Fibroblast of the aortic adventitia (primary cell): ENCODE data around the gene CBFA2T3. TPM values are rescaled to one million over a fixed set of nuclear protein-coding genes. Genes with fewer than 3 reads are reported as not detected.

Source experiments
- DNase-seq: peaks from one replicate; pipeline ENCODE4 v3.0.0-alpha.2; 2010; ENCODE audit warnings: low read depth
- H3K4me3 ChIP-seq: 2 replicates; pipeline ENCODE4 v1.5.1; 2011; ENCODE audit warnings: low read depth, mild to moderate bottlenecking, control low read depth, low read length, moderate library complexity
- CTCF ChIP-seq: IDR thresholded peaks from 2 replicates; pipeline ENCODE4 v1.5.1; 2011; ENCODE audit warnings: mild to moderate bottlenecking, low read length, control low read depth, inconsistent platforms; ENCODE audit not compliant: insufficient read depth
- total RNA-seq: library from RNA; depleted of rRNA; stranded (reverse); fragments of >200 nt; gene quantifications from 2 replicates; pipeline ENCODE4 v1.2.3, GENCODE V29; 2012; ENCODE audit warnings: low replicate concordance

Gene CBFA2T3
- total RNA-seq, 1 donor = not detected

DNA sequence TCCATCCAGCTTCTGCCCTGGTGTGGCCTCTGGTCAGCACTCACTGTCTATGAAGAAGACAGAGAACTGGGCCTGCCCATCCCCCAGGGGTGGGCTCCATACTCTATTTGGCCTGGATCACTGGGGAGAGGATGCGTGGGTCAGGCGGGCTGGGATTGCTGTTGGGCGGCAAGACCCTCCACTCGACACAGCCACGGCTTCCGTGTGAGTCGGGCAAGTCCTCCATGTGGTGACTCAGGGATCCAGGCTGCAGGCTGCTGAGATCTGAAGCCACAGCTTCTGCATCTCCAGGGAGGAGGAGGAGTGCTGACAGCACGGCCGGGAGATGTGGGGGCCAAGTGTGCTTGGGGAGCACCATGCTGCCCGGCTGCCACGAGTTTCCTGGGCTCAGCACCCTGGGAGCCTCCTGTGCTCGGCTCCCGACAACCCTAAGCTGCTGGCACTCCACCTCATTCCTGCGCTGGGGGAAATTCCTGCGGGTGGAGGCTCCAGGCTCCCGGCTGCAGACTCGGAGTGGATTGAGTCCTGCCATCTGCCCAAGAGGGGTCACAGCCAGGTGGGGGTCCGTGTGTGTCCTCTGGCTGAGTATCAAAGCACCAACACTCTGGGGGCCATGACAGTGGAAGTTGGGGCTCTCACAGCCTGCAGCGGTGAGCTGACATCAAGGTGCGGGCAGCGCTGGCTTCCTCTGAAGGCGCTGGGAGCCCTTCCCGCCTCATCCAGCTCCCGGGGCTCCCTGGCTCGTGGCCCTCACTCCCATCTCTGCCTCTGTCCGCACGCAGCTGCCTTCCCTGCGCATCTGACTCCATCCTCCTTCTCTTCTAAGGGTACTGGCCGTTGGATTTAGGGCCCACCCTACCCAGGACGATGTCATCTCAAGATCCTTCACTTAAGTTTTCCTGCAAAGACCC lies 24.4 kb upstream of the CBFA2T3 start:
- no peak overlapping the region for H3K4me3 ChIP-seq
- TF ChIP-seq CTCF = no peak
- no peak for DNase-seq

- TF ChIP-seq CTCF = no peak
- no peak overlapping the region for H3K4me3 ChIP-seq
- no peak for DNase-seq
Measured at GRCh38 chr16:89000207-89000959, 23.4 kb upstream of the CBFA2T3 start.

DNA sequence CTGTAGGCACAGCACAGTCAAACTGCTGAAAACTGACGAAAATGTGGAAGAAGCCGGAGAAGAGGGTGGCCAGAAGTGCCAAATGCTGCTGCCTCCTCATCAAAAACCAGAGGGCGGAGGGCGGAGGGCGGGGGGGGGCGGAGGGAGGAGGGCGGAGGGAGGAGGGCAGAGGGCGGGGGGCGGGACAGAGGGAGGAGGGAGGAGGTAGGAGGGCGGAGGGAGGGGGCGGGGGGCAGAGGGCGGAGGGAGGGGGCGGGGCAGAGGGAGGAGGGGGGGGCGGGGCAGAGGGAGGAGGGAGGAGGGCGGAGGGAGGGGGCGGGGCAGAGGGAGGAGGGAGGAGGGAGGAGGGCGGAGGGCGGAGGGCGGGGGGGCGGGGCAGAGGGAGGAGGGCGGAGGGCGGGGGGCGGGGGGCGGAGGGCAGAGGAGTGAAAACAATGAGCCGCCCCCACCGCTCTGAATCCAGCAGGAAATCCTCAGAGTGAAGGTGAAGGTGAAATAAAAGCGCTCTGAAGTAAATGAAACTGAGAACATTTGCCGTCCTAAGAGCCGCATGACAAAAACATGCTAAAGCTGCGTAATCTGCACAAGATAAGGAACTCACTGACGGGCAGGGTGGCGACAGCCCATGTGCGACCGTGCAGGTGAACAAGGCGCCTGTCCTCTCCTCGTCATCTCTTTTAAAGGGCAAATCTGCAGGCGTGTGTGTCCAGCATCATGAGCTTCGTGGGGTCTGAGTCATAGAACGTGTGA lies 22.6 kb upstream of the CBFA2T3 start:
- no peak for TF ChIP-seq CTCF
- no peak overlapping the region for H3K4me3 ChIP-seq
- no peak for DNase-seq

DNA sequence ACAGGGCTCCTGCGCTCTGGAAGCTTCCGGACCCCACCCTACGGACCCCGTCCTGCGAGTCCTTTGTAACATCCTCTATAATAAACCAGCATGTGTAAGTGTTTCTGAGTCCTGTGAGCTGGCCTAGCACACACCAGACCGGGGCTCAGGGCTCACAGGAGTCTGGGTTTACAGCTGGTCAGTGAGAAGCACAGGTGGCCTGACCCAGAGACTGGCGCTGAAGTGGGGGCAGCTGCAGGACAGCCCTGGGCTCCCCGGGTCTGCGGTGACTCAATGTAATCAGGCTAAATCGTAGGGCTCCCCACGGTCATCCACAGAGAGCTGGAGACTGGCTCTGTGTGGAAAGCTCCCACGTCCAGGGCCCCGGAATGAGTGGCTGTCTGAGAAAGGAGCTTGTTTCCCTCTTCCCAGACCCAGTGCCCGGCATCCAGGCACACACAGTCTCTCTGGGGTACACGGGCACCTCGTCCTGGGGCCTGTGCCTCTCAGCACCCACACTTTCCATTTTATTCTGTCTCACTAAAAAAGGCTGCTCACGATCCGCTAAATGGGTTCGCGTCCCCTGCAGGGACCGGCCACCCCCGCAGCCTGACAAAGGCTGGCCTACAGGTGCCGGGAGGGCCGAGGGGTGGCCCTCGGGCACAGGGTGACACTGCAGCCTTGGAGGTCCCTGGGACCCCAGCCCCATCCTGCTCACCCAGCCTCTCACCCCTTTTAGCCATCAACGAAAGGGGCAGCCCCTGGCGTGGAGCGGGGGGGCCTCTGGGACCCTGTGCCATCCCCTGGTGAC lies 18.9 kb upstream of the CBFA2T3 start:
- H3K4me3 ChIP-seq = no peak overlapping the region
- TF ChIP-seq CTCF = no peak
- DNase-seq = no peak

- no peak for DNase-seq
- no peak for TF ChIP-seq CTCF
- H3K4me3 ChIP-seq = no peak overlapping the region
Measured at GRCh38 chr16:88995194-88995593, 18.2 kb upstream of the CBFA2T3 start.

GRCh38 chr16:88994695-88995094 lies 17.7 kb upstream of the CBFA2T3 start:
- no peak for DNase-seq
- no peak overlapping the region for H3K4me3 ChIP-seq
- TF ChIP-seq CTCF = no peak
